Left ventricle myocardium inferior (tissue), 1 donor: ENCODE data around the gene ZDHHC4. TPM values are rescaled to one million over a fixed set of nuclear protein-coding genes. Genes with fewer than 3 reads are reported as not detected.

ENCODE experiments used
- DNase-seq: peaks from one replicate; pipeline ENCODE4 v3.0.0-alpha.2; 2020
- H3K27ac ChIP-seq: fragments of 200-600 bp; replicated peaks from 2 replicates; pipeline ENCODE4 v1.8.0; 2021
- H3K27me3 ChIP-seq: fragments of 200-600 bp; 2 replicates; pipeline ENCODE4 v1.8.0; 2021; ENCODE audit warnings: low read depth
- H3K36me3 ChIP-seq: fragments of 200-600 bp; 2 replicates; pipeline ENCODE4 v1.8.0; 2021
- H3K4me1 ChIP-seq: fragments of 200-600 bp; 2 replicates; pipeline ENCODE4 v1.8.0; 2021
- H3K4me3 ChIP-seq: fragments of 200-600 bp; 2 replicates; pipeline ENCODE4 v1.8.0; 2021; ENCODE audit warnings: mild to moderate bottlenecking, moderate library complexity
- H3K9me3 ChIP-seq: fragments of 200-600 bp; replicated peaks from 2 replicates; pipeline ENCODE4 v1.8.0; 2021
- CTCF ChIP-seq: fragments of 200-600 bp; IDR thresholded peaks from 2 replicates; pipeline ENCODE4 v1.8.0; 2021; ENCODE audit warnings: antibody characterized with exemption, mild to moderate bottlenecking, borderline replicate concordance
- intact Hi-C: fragments of 100-400 bp; cut with micrococcal nuclease; formaldehyde crosslinking; loops from one replicate; pipeline ENCODE4 v1.11.0; 2022
- total RNA-seq: library from RNA; stranded (reverse); fragmentation: NEBNext Ultra II Directional; extraction: Animal tissue kit (Norgen Biotek cat#: 25700); gene quantifications from one replicate; pipeline ENCODE4 v1.2.1, GENCODE V29; 2021
- donor health status: DM: no; HTN: yes; CAD: no; lungs with severe emphysema.

ZDHHC4 gene
- total RNA-seq, 1 donor from 2014 or later, result 36.7 TPM

DNA sequence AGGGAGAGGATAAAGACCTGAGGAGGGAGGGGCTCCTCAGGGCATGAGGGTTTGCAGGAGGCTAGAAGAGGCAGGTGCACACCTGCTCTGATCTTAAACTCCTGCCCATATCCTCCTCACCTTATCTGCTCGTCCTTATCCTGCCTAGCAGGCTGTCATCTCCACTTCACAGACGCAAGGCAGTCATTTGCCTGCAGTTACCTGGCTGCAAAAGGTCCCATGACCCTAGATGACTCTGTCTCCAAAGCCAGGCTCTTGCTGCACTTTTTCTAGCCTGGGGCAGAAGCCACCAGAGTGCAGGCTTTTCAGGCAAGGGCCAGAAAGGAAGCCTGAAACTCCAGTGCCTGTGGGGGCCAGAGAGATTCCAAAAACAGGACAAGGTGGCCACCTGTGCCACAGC lies 36.5 kb downstream of the ZDHHC4 start:
- Histone ChIP-seq H3K4me3 (no peak overlapping the region), H3K9me3 (no peaks in the 10 kb centered on the region), H3K36me3 (peaks cover 5% of the 10 kb centered on the region), H3K4me1 (peaks cover 14% of the 10 kb centered on the region), H3K27me3 (no peaks in the 10 kb centered on the region), H3K27ac (no peak overlapping the region)
- intact Hi-C loops, result no loop called here
- DNase-seq, result no peak
- TF ChIP-seq CTCF, result no peak

- Histone ChIP-seq H3K27me3 (no peaks in the 10 kb centered on the region), H3K27ac (no peak within 1 kb of the TSS), H3K36me3 (no peaks in the 10 kb centered on the region), H3K4me1 (peaks cover 14% of the 10 kb centered on the region), H3K9me3 (no peaks in the 10 kb centered on the region), H3K4me3 (peak within 1 kb of the TSS; percentile 79)
- TF ChIP-seq CTCF, result no peak
- no peak for DNase-seq
- intact Hi-C loops, result no loop called here
Observed at GRCh38 chr7:6614953-6615722, 37.9 kb downstream of the ZDHHC4 start, which contains the start of gene ZNF853. TSS of gene ZNF853 (plus strand) at chr7:6615610. CDS start at chr7:6616175, 565 bp downstream.

DNA sequence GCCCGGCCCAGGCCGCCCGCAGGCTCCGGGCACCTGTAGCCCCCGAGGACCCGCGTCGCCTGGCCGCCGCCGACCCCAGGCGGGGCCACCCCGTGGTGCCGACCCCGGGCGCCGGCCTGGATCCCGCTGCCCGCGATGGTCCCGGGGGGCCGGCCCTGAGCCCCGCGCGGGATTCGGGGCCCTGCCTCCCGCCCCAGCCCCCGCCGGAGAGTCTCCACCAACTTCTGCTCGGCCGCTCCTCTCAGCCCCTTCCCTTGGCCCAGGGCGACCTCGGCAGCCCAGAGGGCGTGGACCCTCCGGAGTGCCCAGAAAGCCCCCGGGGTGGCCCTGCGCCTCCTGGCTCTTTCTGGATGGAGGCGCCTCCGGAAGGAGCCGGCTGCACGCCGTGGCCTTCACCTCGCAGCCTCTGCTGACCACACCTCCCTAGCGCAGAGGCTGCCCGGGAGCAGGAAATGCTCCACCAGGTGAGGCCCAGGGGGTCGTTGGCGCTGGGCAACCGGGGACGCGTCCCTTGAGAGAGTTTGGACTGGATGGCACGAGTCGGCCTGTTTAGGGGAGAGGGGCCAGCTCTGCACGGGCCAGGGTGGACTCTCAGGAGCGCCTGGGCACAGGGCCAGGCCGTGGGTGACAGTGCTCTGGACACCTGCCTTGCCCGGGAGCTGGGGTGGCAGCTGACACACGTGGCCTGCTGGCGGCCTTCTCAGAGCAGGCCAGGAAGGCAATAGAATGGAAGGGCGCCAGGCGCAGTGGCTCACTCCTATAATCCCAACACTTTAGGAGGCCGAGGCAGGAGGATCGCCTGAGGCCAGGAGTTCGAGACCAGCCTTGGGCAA lies 38.7 kb downstream of the ZDHHC4 start:
- H3K36me3 ChIP-seq, result peaks cover 2% of the 10 kb centered on the region
- H3K27me3 ChIP-seq, result no peaks in the 10 kb centered on the region
- H3K9me3 ChIP-seq, result no peaks in the 10 kb centered on the region
- no peak for TF ChIP-seq CTCF
- H3K27ac ChIP-seq, result no peak overlapping the region
- intact Hi-C loops, result no loop called here
- H3K4me1 ChIP-seq, result peaks cover 14% of the 10 kb centered on the region
- H3K4me3 ChIP-seq, result peak overlapping the region; percentile 79
- DNase-seq, result no peak

- no peak for DNase-seq
- Histone ChIP-seq H3K27me3 (no peaks in the 10 kb centered on the region), H3K36me3 (peaks cover 13% of the 10 kb centered on the region), H3K4me1 (peaks cover 14% of the 10 kb centered on the region), H3K4me3 (no peak overlapping the region), H3K9me3 (no peaks in the 10 kb centered on the region), H3K27ac (no peak overlapping the region)
- TF ChIP-seq CTCF, result no peak
- intact Hi-C loops, result no loop called here
Observed at GRCh38 chr7:6616854-6617643, 39.8 kb downstream of the ZDHHC4 start.

DNA sequence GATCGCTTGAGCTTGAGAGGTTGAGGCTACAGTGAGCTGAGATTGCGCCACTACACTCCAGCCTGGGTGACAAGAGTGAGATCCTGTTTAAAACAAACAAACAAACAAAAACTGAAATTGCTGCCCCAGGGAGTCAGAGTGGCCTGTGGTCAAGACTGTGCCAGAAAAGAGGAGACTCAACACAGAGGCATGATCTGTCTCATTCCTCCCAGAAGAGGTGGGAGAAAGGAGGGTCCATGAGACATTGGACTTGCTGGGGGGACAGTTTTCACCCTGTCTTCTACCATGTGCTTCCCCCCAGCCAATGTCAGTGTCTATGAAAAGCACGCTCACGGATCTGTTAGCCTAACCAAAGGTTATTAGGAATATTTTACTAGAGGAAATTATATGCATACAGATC lies 41.4 kb downstream of the ZDHHC4 start:
- no peak overlapping the region for H3K27ac ChIP-seq
- DNase-seq, result no peak
- peaks cover 25% of the 10 kb centered on the region for H3K36me3 ChIP-seq
- no peak for TF ChIP-seq CTCF
- peaks cover 14% of the 10 kb centered on the region for H3K4me1 ChIP-seq
- H3K4me3 ChIP-seq, result no peak overlapping the region
- H3K27me3 ChIP-seq, result no peaks in the 10 kb centered on the region
- intact Hi-C loops, result no loop called here
- H3K9me3 ChIP-seq, result no peaks in the 10 kb centered on the region
